HG03196 (cell line): ENCODE measurements around the gene KLHL24.
A peak's percentile ranks its signal among the peaks of the same experiment; 100 is the strongest.
"Not testable (repeated sequence)": the region's sequence is repeated elsewhere in the genome, so short reads cannot be mapped to it uniquely, and the experiment has no call there.

Source experiments
- ATAC-seq: cut with Tn5 transposase; IDR thresholded peaks from one replicate; pipeline ENCODE4 v1.9.1; 2021; ENCODE audit not compliant: unreplicated experiment

The KLHL24 gene

DNA sequence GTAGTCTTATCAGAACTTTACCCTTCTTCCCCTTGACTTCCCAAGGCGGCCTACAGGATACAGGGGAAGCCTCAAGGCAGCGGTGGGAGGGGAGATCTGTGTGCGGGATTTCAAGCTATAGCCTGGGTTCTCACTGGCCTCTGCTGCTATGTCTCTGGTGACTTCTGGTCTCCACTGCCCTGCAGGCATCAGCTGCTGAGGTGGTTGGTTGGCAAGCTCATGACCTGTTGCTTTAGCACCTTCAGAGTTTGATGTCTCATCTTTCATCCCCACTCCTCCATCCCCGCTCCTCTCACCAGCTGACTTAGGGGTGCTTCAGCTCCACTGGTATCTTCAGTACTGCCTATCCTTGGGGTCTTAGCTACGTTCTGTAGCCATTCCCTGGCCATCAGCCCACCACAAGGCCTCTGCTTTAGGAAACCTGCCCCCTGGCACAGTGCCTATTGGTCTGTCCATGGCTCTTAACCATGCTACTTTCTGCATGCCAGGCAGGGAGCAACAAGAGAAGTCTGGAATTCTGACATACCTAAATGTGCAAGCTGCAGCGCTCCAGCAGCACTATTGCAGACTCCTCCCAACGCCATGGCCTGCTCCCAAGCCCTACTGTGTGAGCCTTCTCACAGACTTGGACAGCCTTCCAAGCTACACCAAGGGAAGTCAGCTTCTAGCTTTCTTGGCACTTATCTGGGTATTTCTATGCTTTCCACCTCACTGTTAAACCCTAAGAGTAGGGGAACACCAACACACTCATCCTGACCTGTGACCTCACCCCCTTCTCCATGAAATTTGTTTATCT is 60.3 kb downstream of the KLHL24 start:
- no peak for ATAC-seq

DNA sequence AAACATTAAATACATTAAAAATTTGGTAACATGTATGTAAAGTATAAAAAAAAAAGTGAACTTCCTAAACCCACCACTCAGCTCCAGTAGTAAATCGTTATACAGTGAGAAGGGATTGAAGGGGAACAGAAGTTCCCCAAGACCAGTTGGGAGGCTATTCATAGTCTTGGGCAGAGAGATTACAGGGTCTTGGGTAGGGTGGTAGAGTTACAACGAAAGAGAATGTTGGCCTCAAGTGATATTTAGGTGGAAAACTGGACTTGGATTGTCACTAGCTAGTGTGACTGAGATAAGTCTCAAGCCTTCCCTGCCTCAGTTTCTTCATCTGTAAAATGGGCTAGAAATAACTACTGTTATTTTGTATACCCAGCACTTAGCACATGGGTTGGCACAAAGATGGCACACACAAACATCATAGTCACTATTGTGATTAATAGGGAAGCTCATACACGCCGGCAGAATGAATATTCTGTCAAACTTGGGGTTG is 61.7 kb downstream of the KLHL24 start:
- no peak for ATAC-seq

DNA sequence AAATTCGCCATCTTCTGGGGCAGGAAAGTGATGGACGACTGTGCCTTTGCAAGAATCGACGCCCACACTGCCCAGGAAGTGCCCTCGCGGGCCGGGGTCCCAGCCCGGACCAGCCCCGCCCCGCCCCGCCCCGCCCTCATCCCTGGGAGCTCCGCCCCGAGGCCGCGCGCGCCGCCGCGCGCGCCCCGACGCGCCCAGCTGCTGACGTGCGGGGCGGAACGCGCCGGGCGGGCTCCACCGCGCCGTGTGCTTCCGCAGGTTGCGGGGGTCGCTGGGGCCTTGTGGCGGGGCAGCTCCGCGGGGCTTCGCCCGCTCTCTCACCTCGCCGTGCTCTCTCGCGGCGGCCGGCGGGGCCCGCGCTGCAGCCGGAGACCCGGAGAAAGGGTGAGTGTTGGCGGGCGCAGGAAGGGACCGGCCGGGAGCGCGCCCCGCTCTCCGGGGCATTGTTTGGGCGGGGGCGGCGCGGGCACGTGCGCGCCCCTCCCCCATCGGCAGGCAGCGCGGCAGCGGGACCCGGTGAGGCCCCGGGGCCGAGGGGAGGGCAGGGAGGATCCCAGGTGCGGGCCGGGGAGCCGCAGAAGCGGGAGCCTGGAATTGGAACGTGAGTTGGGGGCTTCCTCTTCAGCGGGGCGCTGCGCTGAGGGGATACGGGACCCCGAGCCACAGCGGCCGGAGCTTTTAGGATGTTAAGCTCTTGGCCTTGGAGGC is 62.3 kb downstream of the KLHL24 start, which contains the start of gene YEATS2:
Gene YEATS2 (plus strand): TSS at position 188 of the 708 bp plus-strand sequence. CDS start 17,366 bp downstream, outside the sequence.
- peak; percentile 67 for ATAC-seq

DNA sequence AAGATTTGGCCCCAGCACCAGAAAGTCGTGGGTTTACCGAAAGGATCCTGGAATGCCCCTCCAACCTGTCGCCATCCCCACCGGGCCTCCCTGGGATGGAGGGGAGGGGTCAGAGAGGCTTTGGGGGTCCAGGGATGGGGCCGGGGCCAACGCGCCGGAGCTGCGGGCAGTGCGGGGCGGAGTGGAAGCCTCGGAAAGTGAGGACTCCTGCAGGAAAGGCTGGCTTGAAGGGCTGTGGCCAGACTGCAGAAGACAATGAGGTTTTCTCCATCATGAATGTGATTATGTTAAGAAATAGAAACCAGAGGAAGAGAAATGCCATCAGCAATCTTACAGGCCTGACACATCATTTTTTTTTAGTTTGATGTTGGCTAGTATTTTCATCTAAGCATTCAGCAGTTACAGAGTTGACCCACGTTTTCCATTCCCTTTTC is 62.9 kb downstream of the KLHL24 start:
- ATAC-seq = peak; percentile 28

DNA sequence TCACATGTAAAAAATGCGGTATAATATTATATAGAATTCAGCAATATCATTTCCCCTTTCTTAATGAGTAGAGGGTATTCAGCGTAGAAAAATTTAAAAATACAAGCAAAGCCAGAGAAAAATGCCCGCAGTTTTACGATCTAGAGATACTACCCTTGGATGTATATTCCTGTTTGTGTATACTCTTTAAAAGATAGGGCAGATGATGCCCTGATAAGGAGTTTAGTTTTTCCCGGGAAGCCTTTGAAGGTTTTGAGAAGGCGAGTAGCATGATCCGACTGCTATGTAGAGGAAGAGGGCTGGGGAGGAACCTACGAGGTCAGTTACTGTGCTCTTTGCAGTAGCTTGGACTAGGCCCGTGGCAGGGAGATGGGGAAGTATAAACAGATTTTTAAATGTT is 63.3 kb downstream of the KLHL24 start:
- no peak for ATAC-seq

DNA sequence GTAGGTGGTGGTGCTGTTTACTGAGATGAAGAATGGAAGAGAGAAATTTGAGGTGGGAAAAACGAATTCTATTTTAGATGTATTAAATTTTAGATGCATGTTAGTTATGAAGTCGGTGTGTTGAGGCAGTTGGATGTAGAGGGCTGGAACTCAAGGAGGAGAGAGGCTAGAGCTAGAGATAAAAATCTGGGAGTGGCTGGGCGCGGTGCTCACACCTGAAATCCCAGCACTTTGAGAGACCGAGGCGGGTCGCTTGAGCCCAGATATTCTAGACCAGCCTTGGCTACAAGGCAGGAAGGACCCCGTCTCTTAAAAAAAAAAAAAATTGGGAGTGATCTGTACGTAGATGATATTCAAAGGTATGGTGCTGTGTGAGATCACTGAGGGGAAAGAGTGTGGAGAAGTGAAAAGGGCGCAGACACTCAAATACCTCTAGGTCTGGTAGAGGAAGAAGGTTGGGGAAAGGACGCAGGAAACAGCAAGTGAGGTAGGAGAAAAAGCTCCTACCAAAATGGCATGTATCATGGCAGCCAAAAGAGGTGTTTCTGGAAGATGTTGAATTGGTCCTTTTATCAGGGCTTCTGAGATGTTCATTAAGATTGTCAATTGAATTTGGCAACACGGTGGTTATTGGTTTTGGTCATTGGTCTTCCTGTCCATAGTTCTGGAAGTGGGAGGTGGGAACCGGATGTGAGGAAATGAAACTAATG is 64.0 kb downstream of the KLHL24 start:
- no peak for ATAC-seq

DNA sequence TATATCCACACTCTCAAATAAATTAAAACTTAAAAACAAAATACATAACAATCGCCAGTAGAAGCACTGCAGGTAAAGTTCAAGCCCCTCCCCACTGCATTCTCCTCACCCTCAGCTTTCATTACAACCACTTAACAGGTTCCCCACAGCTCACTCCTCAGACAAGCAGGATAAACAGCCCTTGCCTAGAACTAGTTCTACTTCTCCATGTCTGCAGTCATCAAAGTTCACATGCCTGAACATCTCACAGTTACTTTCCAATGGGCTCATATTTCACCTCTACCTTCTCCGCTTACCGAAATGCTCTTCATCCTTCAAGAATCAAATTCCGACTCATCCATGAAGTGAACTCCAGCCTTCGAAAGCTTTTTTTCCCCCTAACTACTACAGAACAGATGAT is 66.3 kb downstream of the KLHL24 start:
- no peak for ATAC-seq

DNA sequence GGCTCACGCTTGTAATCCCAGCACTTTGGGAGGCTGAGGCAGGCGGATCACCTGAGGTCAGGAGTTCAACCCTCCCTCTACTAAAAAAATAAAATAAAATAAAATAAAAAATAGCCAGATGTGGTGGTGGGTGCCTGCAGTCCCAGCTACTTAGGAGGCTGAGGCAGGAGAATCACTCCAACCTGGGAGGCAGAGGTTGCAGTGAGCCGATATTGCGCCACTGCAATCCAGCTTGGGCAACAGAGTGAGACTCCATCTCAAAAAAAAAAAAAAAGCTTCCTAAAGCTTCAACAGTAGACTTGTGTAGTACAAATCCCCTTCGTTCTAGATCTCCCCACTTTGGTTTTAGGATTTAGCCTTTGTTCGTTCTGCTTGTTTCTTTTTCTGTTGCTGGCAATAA is 68.5 kb downstream of the KLHL24 start:
- not testable (repeated sequence) for ATAC-seq

DNA sequence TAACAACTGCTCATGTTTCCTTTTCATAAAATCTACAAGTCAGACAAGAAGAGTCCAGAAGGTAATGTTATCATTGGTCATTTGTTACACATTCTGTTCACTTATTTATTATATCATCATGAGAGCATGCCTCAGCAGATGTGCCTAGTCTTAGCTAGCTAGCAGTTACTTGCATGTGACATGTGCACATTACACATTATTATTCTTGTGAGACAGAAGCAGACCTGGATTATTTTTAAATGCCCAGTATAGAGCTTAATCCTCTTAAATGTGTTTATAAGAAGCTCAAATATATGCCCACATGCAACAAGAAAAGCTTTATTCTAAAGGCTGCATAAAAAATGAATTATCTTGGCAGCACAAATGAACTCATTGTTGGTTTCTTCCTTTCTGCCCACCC is 74.8 kb downstream of the KLHL24 start:
- ATAC-seq = no peak

DNA sequence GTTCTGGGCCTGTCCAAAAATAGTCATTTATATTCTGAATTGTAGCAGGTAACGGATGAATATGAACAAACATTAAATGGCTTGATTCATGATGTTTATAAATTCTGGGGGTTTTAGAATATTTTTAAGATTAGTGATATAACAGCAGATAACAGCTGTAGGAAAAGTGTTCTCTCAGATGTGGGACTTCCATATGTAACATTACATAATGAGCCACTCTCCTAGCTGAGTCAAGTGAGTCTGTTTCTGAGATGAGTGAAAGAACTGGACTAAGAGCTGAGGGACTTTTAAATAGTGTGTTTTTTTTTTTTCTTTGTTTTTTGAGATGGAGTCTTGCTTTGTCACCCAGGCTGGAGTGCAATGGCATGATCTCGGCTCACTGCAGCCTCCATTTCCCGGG is 76.1 kb downstream of the KLHL24 start:
- ATAC-seq = no peak

DNA sequence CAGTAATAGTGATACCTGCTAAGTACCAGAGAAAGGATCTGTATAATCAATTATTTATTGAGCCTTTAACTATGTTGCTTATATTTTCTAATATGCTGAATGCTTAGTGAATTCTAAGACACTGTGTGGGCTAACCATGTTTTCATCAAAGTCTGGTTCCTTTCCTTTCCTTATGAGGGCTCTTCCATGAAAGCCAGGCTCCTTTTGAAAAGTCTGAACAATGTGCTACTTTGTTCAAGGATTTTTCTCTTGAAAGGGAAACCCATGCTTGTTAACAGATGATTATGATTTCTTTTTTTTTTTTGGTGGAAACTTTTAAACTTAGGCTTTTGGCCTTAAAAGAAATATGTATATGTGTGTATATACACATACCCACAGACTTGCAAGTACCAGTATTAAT is 79.2 kb downstream of the KLHL24 start:
- ATAC-seq = no peak

DNA sequence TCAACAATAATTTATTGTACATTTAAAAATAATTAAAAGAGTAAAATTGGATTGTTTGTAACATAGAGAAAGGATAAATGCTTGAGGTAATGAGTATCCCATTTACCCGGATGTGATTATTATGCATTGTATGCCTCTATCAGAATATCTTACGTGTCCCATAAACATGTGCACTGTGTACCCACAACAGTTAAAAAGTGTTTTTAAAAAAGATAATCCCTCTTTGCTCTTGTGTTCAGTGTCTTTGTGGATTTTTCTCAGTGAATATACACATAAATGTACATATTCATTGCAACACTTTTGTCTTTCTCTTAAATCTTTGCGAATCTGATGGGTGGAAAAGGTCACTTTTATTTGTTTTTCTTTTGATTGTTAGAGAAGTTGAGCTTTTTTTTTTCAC is 82.6 kb downstream of the KLHL24 start:
- no peak for ATAC-seq

DNA sequence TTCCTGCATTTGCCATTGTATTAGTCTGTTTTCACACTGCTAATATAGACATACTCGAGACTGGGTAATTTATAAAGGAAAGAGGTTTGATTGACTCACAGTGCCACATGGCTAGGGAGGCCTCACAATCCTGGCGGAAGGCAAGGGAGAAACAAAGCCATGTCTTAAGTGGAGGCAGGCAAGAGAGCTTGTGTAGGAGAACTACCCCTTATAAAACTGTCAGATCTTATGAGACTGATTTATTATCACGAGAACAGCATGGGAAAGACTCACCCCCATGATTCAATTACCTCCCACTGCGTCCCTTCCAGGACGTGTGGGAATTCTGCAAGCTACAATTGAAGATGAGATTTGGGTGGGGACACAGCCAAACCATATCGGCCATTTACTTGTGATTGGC is 90.0 kb downstream of the KLHL24 start:
- no peak for ATAC-seq

DNA sequence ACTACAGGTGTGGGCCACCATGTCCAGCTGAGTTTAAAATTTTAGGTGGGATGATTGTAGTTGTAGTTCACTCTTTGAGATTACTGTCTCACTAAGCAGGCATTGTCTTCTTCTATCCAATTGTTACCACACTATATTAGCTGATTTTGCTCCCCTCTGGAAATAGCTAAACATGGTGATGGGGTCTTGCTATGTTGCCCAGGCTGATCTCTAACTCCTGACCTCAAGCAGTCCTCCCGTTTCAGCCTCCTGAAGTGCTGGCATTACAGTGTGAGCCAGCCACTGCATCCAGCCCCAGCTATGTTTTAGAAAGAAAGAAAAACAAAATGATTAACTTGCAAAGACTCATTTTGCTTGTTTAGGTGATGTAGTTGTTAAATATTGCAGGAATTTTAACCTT is 92.8 kb downstream of the KLHL24 start:
- no peak for ATAC-seq

DNA sequence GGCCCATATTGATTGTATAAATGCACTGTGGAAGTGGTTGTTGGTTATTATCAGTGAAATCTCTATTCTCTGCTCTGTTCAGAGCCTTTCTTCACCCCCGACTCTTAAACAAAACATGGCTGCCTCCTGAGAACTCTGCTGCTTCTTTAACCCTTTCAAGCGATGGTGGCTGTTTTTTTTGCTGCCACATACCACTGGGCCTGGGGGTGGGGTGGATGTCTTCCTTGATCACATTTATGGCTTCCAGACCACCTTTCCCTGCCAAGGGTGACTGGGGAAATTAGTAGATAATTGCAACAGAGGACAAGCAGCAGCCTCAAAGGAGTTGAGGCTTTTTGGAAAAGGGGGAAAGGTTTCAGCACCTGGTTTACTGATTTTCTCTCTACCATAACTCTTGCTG is 94.9 kb downstream of the KLHL24 start:
- no peak for ATAC-seq

DNA sequence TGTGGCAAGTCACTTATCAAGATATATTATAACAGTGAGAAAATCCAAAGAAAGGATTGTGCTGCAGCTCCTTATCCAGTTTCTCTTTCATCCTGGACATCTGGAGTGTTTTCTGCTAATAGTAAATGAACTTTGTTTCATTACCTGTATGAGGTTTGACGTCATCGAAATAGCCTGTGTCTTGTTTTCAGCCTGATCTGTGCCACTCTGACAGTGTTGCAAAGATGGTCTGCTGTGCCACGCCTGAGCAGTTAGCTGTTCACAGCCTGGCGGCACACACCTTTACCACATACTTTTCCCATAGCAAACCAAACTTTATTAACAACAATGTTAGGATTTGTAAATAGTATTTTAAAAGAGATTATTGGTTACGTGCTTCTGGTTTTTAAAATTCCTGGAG is 96.2 kb downstream of the KLHL24 start:
- ATAC-seq = no peak

DNA sequence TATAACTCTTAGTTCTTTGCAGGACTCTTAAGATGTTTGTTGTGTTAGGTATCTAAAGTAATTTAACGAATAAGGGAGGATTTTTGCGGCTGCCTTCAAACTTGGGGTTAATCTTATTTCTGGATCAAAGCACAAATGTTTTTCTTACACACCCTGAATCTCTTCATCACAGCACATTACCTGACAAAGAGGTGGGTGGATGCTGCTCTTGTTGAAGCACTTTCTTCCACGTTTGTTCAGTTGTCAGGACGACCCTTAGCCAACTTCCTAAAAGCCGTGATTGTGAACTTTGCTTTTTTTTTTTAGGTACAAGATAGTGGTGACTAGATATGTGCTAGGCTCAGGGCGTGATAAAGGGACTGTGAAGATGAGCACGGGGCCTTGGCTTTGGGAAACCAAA is 98.1 kb downstream of the KLHL24 start:
- ATAC-seq = no peak
